ENCODE results near the gene SULT1C2. TPM values are rescaled to one million over a fixed set of nuclear protein-coding genes. Genes with fewer than 3 reads are reported as not detected.
A peak's percentile ranks its signal among the peaks of the same experiment; 100 is the strongest.

Gene SULT1C2
- total and polyA plus RNA-seq, 9 of the 15 experiments (the other 6 are each of a cell fraction or from before 2014, with no cell fraction given) = 0.22 TPM; not detected in 8

DNA sequence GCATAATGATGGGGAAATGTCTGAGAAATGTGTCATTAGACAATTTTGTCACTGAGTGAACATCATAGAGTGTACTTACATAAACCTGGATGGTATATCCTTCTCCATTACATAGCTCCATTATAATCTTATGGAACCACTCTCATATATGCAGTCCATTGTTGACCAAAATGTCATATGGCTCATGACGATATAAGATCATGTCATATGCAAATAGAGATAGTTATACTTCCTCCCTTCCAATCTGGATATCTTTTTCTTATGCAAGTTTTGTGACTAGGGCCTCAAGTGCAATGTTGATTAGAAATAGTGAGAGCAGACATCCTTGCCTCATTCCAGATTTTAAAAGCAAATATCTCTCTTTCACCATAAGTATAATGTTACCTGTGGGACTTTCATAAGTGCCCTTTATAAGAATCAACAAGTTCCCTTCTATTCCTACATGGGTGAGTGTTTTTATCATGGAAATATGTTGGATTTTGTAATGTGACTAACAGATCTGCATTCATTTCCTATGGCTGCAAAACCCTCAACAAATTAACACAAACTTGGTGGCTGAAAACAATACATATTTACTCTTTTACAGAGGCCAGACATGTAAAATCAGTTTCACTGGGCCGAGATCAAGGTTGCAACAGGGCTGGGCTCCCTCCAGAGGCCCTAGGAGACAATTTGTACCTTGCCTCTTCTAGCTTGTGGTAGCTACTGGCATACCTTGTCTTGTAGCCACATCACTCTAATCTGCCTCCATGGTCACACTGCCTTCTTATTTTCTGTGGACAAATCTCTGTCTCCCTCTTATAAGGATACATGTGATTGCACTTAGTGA is 67.4 kb downstream of the SULT1C2 start (continued):
- no peak for TF ChIP-seq EWSR1 (IDR thresholded peaks at IDR 0.05; ENCODE audit: borderline replicate concordance, low read depth, partially characterized antibody)
- no peak for TF ChIP-seq ZSCAN29 (IDR thresholded peaks at IDR 0.05)
- no peak for TF ChIP-seq ZNF175 (CRISPR knock-in tag; IDR thresholded peaks at IDR 0.05; ENCODE audit: low read depth)
- no peak for TF ChIP-seq CC2D1A (IDR thresholded peaks at IDR 0.05)
- no peak for TF ChIP-seq NFXL1 (CRISPR knock-in tag; IDR thresholded peaks at IDR 0.05)
- TF ChIP-seq, protein P1, sequence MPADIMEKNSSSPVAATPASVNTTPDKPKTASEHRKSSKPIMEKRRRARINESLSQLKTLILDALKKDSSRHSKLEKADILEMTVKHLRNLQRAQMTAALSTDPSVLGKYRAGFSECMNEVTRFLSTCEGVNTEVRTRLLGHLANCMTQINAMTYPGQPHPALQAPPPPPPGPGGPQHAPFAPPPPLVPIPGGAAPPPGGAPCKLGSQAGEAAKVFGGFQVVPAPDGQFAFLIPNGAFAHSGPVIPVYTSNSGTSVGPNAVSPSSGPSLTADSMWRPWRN (IDR thresholded peaks at IDR 0.05; ENCODE audit: low read depth) = no peak
- TF ChIP-seq ZNF551 (CRISPR knock-in tag; IDR thresholded peaks at IDR 0.05) = no peak
- TF ChIP-seq PTRF (tag; IDR thresholded peaks at IDR 0.05) = no peak
- TF ChIP-seq ZNF668 (CRISPR knock-in tag; IDR thresholded peaks at IDR 0.05) = no peak
- no peak for TF ChIP-seq RAD21 (CRISPR knock-in tag; conservative IDR thresholded peaks at IDR 0.05 in 1 of 2, IDR thresholded peaks at IDR 0.05 in 1 of 2)
- TF ChIP-seq NFYB (IDR thresholded peaks at IDR 0.05; ENCODE audit: extremely low read depth, insufficient read length) = no peak
- TF ChIP-seq STAT5A (IDR thresholded peaks at IDR 0.05; ENCODE audit: borderline replicate concordance, low read length) = peak; percentile 39
- no peak for TF ChIP-seq MXI1 (IDR thresholded peaks at IDR 0.05; ENCODE audit: low read depth, low read length)
- peak; percentile 93; the same call in 1 of the 2 replicates for TF ChIP-seq GTF2F1 (IDR thresholded peaks at IDR 0.05; ENCODE audit: low read depth, low read length)
- TF ChIP-seq ZZZ3 (IDR thresholded peaks at IDR 0.05) = no peak
- no peak for TF ChIP-seq PTBP1 (IDR thresholded peaks at IDR 0.05; ENCODE audit: low read depth, low read length)
- TF ChIP-seq PHF8 (IDR thresholded peaks at IDR 0.05; ENCODE audit: borderline replicate concordance, low read length) = no peak
- no peak for TF ChIP-seq TRIM28 (IDR thresholded peaks at IDR 0.05)
- peak; percentile 78 for TF ChIP-seq POLR2G (IDR thresholded peaks at IDR 0.05; ENCODE audit: low read depth, low read length)
- TF ChIP-seq, protein P2, sequence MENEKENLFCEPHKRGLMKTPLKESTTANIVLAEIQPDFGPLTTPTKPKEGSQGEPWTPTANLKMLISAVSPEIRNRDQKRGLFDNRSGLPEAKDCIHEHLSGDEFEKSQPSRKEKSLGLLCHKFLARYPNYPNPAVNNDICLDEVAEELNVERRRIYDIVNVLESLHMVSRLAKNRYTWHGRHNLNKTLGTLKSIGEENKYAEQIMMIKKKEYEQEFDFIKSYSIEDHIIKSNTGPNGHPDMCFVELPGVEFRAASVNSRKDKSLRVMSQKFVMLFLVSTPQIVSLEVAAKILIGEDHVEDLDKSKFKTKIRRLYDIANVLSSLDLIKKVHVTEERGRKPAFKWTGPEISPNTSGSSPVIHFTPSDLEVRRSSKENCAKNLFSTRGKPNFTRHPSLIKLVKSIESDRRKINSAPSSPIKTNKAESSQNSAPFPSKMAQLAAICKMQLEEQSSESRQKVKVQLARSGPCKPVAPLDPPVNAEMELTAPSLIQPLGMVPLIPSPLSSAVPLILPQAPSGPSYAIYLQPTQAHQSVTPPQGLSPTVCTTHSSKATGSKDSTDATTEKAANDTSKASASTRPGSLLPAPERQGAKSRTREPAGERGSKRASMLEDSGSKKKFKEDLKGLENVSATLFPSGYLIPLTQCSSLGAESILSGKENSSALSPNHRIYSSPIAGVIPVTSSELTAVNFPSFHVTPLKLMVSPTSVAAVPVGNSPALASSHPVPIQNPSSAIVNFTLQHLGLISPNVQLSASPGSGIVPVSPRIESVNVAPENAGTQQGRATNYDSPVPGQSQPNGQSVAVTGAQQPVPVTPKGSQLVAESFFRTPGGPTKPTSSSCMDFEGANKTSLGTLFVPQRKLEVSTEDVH (IDR thresholded peaks at IDR 0.05; ENCODE audit: low read depth, partially characterized antibody) = no peak
- no peak for TF ChIP-seq ZSCAN32 (CRISPR knock-in tag; IDR thresholded peaks at IDR 0.05)
- TF ChIP-seq, protein P3, sequence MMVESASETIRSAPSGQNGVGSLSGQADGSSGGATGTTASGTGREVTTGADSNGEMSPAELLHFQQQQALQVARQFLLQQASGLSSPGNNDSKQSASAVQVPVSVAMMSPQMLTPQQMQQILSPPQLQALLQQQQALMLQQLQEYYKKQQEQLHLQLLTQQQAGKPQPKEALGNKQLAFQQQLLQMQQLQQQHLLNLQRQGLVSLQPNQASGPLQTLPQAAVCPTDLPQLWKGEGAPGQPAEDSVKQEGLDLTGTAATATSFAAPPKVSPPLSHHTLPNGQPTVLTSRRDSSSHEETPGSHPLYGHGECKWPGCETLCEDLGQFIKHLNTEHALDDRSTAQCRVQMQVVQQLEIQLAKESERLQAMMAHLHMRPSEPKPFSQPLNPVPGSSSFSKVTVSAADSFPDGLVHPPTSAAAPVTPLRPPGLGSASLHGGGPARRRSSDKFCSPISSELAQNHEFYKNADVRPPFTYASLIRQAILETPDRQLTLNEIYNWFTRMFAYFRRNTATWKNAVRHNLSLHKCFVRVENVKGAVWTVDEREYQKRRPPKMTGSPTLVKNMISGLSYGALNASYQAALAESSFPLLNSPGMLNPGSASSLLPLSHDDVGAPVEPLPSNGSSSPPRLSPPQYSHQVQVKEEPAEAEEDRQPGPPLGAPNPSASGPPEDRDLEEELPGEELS (CRISPR knock-in tag; IDR thresholded peaks at IDR 0.05; ENCODE audit: borderline replicate concordance) = no peak
- no peak for TF ChIP-seq BACH1 (tag; IDR thresholded peaks at IDR 0.05)
